Measurements from ENCODE around the gene NYNRIN. TPM values are rescaled to one million over a fixed set of nuclear protein-coding genes. Genes with fewer than 3 reads are reported as not detected.
"Not testable (repeated sequence)": the region's sequence is repeated elsewhere in the genome, so short reads cannot be mapped to it uniquely, and the experiment has no call there.

Gene NYNRIN
- total RNA-seq, 1 donor from 2014 or later: 30.6 TPM

- peak; percentile 92 for DNase-seq (ENCODE audit: low spot score)
These were observed 32.9 kb downstream of the NYNRIN start for GRCh38 chr14:24431569-24432258.

DNA sequence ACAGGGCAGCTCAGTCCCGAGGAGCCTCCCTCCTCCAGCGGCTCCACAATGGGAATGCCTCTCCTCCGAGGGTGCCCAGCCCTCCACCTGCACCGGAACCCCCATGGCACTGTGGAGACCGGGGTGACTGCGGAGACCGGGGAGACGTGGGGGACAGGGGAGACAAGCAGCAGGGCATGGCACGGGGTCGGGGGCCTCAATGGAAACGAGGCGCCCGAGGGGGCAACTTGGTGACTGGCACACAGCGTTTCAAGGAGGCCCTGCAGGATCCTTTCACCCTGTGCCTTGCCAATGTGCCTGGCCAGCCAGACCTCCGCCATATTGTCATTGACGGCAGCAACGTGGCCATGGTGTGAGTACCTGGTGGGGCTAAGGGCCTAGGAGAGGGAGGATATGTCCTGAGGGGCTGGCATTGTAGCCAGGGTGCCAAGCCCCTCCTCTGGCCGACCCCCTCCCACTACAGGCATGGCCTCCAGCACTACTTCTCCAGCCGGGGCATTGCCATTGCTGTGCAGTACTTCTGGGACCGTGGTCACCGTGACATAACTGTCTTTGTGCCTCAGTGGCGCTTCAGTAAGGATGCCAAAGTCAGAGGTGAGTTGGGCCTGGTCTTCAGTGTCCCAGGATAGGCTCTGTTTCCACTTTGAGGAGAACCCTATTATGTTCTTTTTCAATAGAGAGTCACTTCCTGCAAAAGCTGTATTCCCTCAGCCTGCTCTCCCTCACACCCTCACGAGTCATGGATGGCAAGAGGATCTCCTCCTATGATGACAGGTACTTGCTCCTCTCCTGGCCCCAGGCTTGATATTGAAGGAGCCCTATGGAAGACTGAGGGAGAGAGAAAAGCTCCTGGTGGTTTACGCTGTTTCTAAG is 33.7 kb downstream of the NYNRIN start:
- DNase-seq (ENCODE audit: low spot score): peak; percentile 9

DNA sequence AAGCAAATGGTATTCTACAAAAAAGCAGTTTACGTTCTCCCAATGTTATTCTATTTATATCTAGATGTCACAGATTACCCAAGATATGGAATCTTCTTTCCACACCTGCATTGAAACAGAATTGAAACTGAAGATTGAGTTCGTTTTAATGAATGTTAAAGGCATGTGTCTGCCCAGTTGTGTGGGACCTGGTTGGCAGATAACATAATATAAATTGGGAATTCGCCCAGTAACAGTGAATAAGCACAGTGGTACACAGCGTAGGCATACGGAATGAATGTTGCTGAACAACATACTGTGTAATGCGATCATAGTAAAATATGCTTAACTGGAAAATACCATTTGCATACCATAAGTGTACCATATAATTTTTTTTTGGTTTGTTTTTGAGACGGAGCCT is 35.2 kb downstream of the NYNRIN start:
- DNase-seq (ENCODE audit: low spot score): no peak

- DNase-seq (ENCODE audit: low spot score): no peak
These were observed 35.9 kb downstream of the NYNRIN start for GRCh38 chr14:24434676-24435075.

GRCh38 chr14:24435192-24435810 is 36.5 kb downstream of the NYNRIN start:
- DNase-seq (ENCODE audit: low spot score): no peak

DNA sequence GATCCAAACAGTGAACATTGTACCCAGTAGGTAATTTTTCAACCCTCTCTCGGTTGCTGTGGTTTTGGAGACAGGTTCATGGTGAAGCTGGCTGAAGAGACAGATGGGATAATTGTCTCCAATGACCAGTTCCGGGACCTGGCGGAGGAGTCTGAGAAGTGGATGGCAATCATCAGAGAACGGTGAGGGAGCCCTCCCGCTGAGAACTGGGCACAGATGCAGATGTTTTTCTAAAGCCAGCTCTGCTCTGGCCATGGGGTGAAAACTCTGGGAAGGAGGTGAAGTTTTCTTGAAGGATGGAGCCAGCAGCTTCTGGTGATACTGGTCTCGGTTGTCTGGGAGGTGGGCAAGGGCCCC is 37.2 kb downstream of the NYNRIN start:
- no peak for DNase-seq (ENCODE audit: low spot score)

DNA sequence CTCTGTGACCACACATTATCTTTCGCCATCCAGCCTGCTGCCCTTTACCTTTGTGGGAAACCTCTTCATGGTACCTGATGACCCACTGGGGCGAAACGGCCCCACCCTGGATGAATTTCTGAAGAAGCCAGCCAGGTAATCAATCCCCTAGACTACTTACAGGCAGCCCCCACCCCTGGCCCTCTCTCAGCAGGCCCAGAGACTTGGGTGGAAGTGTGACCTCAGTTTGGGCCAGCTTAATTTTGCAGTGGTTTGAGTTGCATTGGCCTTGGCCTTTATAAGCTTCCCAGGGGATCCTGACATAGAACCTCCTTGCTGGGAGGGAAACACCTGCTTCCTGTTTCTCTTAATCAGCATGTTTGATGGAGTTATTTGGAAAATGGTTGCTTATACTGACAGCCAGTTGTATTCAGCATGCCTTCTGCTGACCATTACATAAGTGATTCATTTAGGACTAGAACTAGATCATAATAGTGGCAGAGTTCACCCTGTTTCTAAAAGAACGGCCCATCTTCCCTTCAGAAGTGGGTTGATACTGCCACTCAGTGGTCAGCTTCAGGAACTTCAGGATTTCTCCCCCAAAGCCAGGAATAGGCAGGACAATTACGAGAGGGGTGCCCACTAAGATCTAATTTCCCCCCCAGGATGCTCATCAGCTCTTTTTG is 37.7 kb downstream of the NYNRIN start:
- no peak for DNase-seq (ENCODE audit: low spot score)

- no peak for DNase-seq (ENCODE audit: low spot score)
These were observed 38.4 kb downstream of the NYNRIN start for GRCh38 chr14:24437020-24437735.

DNA sequence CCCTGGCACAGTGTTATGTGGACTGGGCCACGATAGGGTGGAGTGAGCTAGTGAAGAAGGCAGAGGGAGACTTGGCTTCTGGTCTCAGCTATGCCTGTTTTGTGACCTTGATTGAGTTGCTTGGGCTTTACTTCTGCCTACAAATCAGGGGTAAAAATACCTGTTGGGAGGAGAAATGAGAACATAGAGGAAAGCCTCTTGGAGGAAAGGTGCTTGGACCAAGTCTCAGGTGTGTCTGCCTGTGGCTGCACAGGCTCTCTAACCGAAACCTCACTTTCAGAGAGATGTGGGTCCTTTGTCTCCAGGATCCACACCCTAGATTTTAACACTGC is 38.9 kb downstream of the NYNRIN start:
- no peak for DNase-seq (ENCODE audit: low spot score)

GRCh38 chr14:24438223-24439097 is 39.7 kb downstream of the NYNRIN start:
- DNase-seq (ENCODE audit: low spot score): no peak

- DNase-seq (ENCODE audit: low spot score): no peak
These were observed 40.5 kb downstream of the NYNRIN start for GRCh38 chr14:24439257-24439656.

DNA sequence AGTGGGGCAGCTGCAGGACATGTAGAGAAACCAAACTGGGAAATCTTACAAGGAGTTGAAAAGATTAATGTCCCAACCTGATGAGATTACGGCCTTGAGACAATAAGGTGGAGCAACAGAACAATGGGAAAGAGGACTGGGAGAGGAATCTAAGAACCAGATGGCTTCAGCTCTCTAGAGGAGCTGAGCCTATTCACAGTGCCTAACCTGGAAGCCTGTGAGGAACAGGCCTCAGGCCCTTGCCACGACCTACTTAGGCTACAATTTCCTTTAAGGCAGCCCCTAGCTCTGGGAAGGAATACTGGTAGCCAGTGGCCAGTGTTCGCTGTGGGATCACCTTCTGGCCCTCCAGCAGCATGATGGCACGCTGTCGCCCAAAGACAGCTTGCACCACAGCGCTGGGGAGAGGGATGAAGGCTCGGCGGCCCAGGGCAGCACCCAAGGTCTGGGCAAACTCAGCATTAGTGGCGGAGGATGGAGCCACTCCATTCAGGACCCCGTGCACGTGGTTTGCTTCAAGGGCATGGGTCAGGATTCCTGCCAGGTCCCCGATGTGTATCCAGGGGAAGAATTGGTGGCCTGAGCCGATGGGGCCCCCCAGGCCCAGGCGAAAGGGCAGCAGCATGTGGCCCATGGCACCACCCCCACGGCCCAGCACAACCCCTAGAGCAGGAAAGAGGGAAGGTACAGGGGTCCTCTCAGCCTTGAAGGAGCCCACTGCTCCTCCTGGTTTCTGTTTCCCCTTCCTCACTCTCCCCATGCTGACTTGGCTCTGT is 41.2 kb downstream of the NYNRIN start:
- no peak for DNase-seq (ENCODE audit: low spot score)

DNA sequence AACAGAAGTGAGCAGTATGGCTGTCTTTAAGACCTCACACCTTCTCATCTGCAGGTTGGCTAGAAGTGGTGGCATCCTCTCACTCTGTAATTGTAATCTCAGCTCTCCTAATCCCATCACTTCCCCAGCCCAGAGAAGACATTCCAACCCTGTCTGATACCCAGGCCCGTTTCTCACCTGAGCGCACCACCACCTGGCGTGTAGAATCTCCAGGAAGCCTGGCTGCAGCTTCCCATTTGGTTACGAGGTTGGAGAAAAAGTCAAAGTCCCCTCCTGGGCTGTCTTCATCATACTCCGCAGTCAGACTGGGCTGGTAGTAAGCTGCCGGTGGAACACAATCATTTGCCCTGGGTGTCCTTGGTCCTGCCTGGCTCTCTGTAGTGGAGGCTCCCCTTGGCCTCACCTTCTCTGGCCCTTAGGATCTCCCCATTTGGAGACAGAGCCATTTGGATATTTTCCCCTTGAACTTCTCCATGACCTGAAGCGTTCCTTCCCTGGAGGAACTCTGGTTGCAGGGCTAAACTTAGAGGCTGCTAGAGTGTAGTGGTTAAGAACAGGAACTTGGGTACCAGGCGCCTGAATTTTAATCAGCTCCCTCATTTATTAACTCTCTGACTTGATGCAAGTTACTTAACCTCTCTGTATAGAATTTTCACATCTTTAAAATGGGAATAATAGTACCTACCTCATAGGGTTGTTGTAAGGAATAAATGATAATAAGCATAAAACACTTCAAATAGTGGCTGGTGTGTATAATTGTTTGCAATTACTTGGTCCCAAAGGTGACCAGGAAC is 42.0 kb downstream of the NYNRIN start:
- DNase-seq (ENCODE audit: low spot score): no peak

DNA sequence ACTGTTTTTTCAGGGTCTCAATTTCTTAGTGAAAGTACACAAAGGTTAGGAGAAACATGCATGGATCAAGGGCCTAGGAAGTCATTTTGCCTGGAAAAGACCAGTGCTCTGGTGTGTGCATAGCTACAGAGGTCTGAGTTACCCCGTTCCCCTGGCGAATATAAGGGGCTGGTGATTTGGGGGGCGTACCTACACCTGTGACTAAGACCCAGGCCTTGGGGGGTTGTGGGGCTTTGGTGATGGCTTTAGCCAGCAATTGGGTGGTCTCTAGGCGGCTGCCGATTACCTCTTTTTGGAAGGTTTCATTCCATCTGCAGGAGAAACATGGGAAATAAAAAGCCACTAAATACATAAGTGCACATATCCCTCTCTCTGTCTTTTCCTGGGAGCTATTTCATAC is 42.7 kb downstream of the NYNRIN start:
- no peak for DNase-seq (ENCODE audit: low spot score)

- no peak for DNase-seq (ENCODE audit: low spot score)
These were observed 43.1 kb downstream of the NYNRIN start for GRCh38 chr14:24441904-24442239.

DNA sequence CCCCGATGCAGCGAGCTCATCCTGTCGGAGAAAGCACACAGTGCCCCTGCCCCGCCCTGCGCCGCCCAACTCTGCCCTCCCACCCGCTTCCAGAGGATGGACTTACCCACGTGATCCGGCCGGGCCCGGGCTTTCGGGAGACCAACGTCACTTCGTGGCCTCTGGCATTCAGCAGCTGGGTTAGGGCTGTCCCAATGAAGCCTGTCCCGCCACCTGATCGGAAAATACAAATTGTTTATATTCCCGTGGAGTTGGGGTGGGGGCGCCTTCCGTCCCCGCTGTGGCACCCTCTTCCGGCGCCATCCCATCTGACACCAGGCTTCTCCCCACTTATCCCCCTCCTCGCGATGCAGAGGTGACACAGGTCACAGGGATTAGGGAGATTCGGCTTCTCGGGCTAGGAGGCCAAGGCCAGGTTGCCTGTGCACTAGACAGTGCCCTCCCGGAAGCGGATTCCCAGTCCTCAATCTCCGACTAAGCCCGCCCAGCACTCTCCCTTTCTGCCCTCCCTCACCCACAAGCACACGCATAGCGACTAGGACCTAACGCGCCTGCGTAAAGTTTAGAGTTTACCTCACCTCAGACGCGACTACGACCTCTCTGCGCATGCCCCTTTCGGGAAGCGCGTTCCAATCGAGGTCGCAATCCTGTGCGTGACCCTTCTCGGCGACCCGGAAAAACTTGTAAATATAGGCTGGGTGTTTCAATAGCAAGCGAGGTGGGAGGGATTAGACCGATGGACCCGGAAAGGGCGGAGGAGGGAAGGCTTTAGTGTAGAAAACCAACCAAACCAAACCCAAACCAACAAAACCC is 43.6 kb downstream of the NYNRIN start, which contains the start of gene SDR39U1:
Gene SDR39U1 (minus strand): TSS at position 537 of the 813 bp plus-strand sequence. CDS start 7 bp downstream, at position 530.
- peak; percentile 99 for DNase-seq (ENCODE audit: low spot score)

DNA sequence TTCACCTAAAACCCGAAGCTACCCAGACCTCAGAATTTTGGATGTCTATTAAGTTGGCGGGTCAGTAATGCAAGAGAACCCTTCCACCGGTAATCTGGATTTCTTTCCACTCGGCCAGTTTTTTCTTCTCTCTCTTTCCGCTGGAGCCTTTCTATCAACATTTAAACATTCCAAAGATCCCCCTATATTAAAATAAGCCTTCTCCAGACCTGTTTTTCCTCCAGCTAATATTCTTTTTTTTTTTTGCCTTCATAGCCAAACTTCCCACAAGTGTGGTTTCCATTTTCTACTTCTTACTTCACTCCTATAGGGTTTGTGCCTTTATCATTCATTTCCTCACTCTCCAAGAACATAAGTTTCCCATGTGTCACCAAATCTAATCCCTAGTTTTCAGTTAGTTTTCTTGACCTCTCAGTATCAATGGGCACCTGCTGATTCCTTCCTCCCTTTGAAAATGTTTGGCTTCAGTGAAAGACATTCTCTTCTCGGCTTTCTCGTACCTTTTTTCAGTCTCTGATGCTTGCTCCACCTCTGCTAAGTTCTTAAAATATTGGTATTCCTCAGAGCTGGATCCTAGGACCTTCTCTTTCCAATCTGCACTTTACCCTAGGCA is 44.4 kb downstream of the NYNRIN start:
- no peak for DNase-seq (ENCODE audit: low spot score)

DNA sequence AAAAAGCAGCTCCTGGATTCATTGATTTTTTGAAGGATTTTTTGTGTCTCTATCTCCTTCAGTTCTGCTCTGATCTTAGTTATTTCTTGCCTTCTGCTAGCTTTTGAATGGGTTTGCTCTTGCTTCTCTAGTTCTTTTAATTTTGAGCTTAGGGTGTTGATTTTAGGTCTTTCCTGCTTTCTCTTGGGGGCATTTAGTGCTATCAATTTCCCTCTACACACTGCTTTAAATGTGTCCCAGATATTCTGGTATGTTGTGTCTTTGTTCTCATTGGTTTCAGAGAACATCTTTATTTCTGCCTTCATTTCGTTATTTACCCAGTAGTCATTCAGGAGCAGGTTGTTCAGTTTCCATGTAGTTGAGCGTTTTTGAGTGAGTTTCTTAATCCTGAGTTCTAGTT is 52.0 kb downstream of the NYNRIN start:
- not testable (repeated sequence) for DNase-seq (ENCODE audit: low spot score)

All from mucosa of gallbladder (tissue), 1 donor.